Coronary artery (tissue), 2 donors: ENCODE data around the gene H2BK1.

ENCODE experiments used
- DNase-seq: peaks from one replicate; pipeline ENCODE4 v3.0.0-alpha.2; 2017; ENCODE audit warnings: low spot score
- H3K27ac ChIP-seq, 2 donors: fragments of 200-600 bp; sonication (generic); one replicate each; pipeline ENCODE4 v1.5.1; 2016 to 2019
- H3K4me3 ChIP-seq: fragments of 200-600 bp; sonication (generic); 2 replicates; pipeline ENCODE4 v1.5.1; 2016; ENCODE audit warnings: mild to moderate bottlenecking, moderate library complexity
- CTCF ChIP-seq: fragments of 200-600 bp; sonication (generic); IDR thresholded peaks from one replicate; pipeline ENCODE4 v1.5.1; 2019; ENCODE audit warnings: antibody characterized with exemption

H2BK1 gene

GRCh38 chr7:151223728-151224127 lies 13.4 kb upstream of the H2BK1 start:
- TF ChIP-seq CTCF: no peak
- no peak overlapping the region for H3K27ac ChIP-seq
- no peak overlapping the region for H3K4me3 ChIP-seq
- DNase-seq: no peak

- no peak for TF ChIP-seq CTCF
- DNase-seq: no peak
- H3K27ac ChIP-seq: no peak overlapping the region
- no peak overlapping the region for H3K4me3 ChIP-seq
These were observed 7.9 kb upstream of the H2BK1 start for GRCh38 chr7:151218170-151218569.

- H3K27ac ChIP-seq: no peak overlapping the region
- no peak for TF ChIP-seq CTCF
- DNase-seq: no peak
- no peak overlapping the region for H3K4me3 ChIP-seq
These were observed 5.1 kb upstream of the H2BK1 start for GRCh38 chr7:151215396-151215795.

GRCh38 chr7:151213826-151214225 lies 3.5 kb upstream of the H2BK1 start:
- Histone ChIP-seq H3K4me3 (no peak overlapping the region), H3K27ac (no peak overlapping the region)
- DNase-seq: no peak
- no peak for TF ChIP-seq CTCF

GRCh38 chr7:151212626-151213025 lies 2.3 kb upstream of the H2BK1 start:
- H3K4me3 ChIP-seq: no peak overlapping the region

GRCh38 chr7:151211155-151211772 lies 976 bp upstream of the H2BK1 start:
- DNase-seq: no peak
- H3K4me3 ChIP-seq: no peak overlapping the region
- no peak overlapping the region for H3K27ac ChIP-seq
- TF ChIP-seq CTCF: no peak

More at GRCh38 chr7:151212626-151213025, 2.3 kb upstream of the H2BK1 start:
- TF ChIP-seq CTCF: no peak
- no peak overlapping the region for H3K27ac ChIP-seq
- DNase-seq: no peak

GRCh38 chr7:151209588-151209987 lies 700 bp downstream of the H2BK1 start:
- no peak for TF ChIP-seq CTCF
- DNase-seq: no peak
- no peak overlapping the region for H3K27ac ChIP-seq
- H3K4me3 ChIP-seq: no peak overlapping the region
